ENCODE results near the gene ZNF331. TPM values are rescaled to one million over a fixed set of nuclear protein-coding genes. Genes with fewer than 3 reads are reported as not detected.

Gene ZNF331
- total RNA-seq, 1 donor from 2014 or later = 18.3 TPM

GRCh38 chr19:53626976-53627375 lies 89.0 kb downstream of the ZNF331 start:
- DNase-seq (ENCODE audit: low spot score) = no peak
- Mint-ChIP-seq H3K27me3 (ENCODE audit: low read depth) (no peaks in the 10 kb centered on the region), H3K4me1 (ENCODE audit: low read depth) (no peaks in the 10 kb centered on the region), H3K27ac (no peak overlapping the region), H3K36me3 (ENCODE audit: low read depth) (no peaks in the 10 kb centered on the region), H3K9me3 (peaks cover 24% of the 10 kb centered on the region), H3K4me3 (ENCODE audit: low read depth) (no peak overlapping the region)
- intact Hi-C loops (cut with micrococcal nuclease) = no loop called here

Other genes with a start within 250 kb of the ZNF331 start
- gene ZNF845, start 204.4 kb upstream of the ZNF331 start, total RNA-seq = 5.6 and 5.9 TPM in 2 replicates
- gene ZNF525, start 172.4 kb upstream of the ZNF331 start, total RNA-seq = 14.2 and 15.0 TPM in 2 replicates
- 10.5 TPM in 2 replicates for gene ZNF765, start 143.0 kb upstream of the ZNF331 start, total RNA-seq
- gene ZNF761, start 106.2 kb upstream of the ZNF331 start, total RNA-seq = 12.1 and 12.2 TPM in 2 replicates
- gene ZNF813, start 70.4 kb upstream of the ZNF331 start, total RNA-seq = 3.4 TPM in 2 replicates
- gene DPRX, start 93.9 kb downstream of the ZNF331 start, total RNA-seq = not detected in 2 replicates

Measured in activated T-helper 2 cell treated with anti-CD3 and anti-CD28 coated beads, Interferon-gamma antibody, Interleukin-2, Interleukin-4, amounts not matched to agents 10 μg/mL and 5 μg/mL and 100 μg/mL, durations not matched to agents 14 hours and 24 hours and 36 hours (primary cell).